ENCODE results near the gene STRC.
"Not testable (repeated sequence)": the region's sequence is repeated elsewhere in the genome, so short reads cannot be mapped to it uniquely, and the experiment has no call there.

Gene STRC

DNA sequence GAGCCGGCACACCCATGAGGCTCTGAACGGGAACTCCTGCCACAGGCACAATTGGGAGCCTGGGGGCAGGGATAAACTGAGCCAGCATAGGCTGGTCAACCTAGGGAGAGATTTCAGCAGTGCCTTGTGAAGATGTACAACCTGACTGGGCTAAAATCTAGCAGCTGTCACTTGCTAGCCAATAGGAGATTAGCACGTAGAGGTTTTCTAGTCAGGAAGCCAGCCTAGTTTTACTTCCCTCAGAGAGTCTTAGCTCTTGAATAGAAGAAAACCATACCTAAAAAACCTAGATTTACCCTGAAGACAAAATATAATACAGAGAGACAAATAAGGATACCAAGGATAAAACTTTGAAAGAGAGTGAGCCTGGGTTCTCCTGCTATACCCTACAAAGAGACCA lies 55.8 kb downstream of the STRC start:
- not testable (repeated sequence) for DNase-seq

DNA sequence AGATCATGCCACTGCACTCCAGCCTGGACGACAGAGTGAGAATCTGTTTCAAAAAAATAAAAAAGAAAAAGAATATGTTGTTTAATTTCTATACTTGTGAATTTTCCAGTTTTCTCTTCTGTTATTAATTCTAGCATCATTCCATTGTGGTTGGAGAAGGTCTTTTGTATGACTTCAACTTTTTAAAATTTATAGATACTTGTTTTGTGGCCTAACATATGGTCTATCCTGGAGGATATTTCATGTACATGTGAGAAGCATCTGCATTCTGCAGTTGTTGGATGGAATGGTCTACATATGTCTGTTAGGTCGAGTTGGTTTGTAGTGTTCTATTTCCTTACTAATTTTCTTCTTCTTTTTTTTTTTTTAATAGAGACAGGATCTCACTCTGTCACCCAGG lies 65.6 kb downstream of the STRC start:
- no peak for DNase-seq

DNA sequence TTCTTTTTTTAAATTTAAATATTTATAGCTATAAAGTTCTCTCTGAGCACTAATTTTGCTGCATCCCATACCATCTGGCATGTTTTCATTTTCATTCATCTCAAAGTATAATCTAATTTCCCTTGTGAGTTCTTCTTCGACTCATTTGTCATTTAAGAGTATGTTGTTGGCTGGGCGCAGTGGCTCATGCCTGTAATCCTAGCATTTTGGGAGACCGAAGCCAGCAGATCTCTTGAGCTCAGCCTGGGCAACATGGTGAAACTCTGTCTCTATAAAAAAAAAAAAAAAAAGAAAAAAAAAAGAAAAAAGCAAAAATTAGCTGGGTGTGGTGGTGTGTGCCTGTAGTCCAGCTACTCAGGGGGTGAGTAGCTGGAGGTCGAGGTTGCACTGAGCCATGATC lies 66.3 kb downstream of the STRC start:
- DNase-seq: no peak

DNA sequence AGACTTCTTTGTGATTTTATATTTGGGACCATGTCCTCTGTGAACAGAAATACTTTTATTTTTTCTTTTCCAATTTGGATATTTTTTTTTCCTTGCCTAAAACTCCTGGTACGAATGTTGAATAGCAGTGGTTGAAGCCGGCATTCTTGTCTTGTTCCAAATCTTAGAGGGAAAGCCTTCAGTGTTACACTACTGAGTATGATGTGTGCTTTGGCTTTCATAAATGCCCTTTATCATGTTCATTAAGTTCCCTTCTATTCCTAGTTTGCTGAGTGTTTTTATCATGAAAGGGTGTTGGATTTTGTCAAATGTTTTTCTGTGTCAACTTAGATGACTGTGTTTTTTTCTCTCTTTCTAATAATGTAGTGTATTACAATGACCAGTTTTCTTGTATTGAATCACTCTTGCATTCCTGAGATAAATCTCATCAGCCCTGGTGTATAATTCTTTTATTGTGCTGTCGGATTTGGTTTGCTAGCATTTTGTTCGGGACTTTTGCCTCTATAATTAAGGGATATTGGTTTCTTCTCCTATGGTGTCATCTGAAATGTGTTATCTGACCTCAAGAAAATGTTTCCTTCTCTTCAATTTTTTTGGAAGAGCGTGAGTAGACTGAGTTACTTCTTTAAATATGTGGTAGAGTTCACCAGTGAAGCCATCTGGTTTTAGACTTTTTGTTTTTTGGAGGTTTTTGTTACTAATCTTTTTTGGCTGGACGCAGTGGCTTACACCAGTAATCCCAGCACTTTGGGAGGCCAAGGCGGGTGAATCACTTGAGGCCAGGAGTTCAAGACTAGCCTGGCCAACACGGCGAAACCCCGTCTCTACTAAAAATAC lies 67.9 kb downstream of the STRC start:
- DNase-seq: no peak

All from inflammatory macrophage treated with lipopolysaccharide for 1 hour (primary cell).